Measurements from ENCODE around the gene GALNT2.

Gene GALNT2

DNA sequence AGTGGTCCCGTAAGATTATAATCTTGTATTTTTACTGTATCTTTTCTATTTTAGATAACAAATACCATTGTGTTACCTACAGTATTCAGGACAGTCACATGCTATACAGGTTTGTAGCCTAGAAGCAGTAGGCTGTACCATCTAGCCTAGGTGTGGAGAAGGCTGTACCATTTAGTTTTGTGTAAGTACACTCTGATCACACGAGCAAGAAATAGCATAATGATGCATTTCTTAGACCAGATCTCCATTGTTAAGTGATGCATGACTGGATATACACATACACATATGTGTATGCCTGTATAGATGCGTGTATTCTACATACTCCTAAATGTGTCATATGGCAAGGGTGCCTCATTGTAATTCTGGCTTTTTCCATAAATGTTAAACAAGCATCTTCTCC is 33.9 kb downstream of the GALNT2 start:
- no peaks in the 10 kb centered on the region for H3K36me3 ChIP-seq (ENCODE audit: control insufficient read depth in 1 of 2, insufficient read depth in 2 of 2, low read length in 2 of 2)
- no peak overlapping the region for H3K27ac ChIP-seq (ENCODE audit: low read depth, low read length)
- no peaks in the 10 kb centered on the region for H3K27me3 ChIP-seq (ENCODE audit: control insufficient read depth in 1 of 2, insufficient read depth in 2 of 2, low read length in 2 of 2)
- no peak overlapping the region for H3K4me3 ChIP-seq (ENCODE audit: low read depth in 1 of 2, low read length in 2 of 2)
- peaks cover 27 to 31% of the 10 kb centered on the region in 2 donors for H3K4me1 ChIP-seq (ENCODE audit: control insufficient read depth in 1 of 2, insufficient read depth in 2 of 2, low read length in 2 of 2)
- H3K9me3 ChIP-seq (ENCODE audit: control insufficient read depth in 1 of 2, low read length in 2 of 2) = no peaks in the 10 kb centered on the region
- no peak overlapping the region for H3K9ac ChIP-seq (ENCODE audit: low read depth in 1 of 2, low read length in 2 of 2)

DNA sequence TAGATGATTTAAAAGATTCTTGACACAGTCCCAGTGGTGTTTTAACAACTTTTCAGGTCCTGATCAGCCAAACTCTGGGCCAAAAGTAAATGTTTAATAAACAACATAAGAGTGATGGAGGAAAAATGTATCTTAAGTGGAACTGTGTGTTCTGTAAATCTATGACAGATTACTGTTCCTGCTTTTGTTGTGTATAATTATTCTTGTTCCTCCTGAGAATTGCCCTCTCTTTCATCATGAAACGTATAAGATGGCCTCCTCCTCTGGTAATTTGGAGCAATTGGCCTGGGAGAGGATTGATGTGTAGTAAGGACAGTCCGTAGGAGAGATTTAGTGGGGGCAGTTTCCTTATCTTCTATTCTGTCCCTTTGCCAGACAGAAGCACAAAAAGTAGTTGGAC is 34.5 kb downstream of the GALNT2 start:
- H3K4me3 ChIP-seq (ENCODE audit: low read depth in 1 of 2, low read length in 2 of 2) = no peak overlapping the region
- H3K27me3 ChIP-seq (ENCODE audit: control insufficient read depth in 1 of 2, insufficient read depth in 2 of 2, low read length in 2 of 2) = no peaks in the 10 kb centered on the region
- no peak overlapping the region for H3K27ac ChIP-seq (ENCODE audit: low read depth, low read length)
- H3K4me1 ChIP-seq (ENCODE audit: control insufficient read depth in 1 of 2, insufficient read depth in 2 of 2, low read length in 2 of 2) = peaks cover 33 to 37% of the 10 kb centered on the region in 2 donors
- no peaks in the 10 kb centered on the region for H3K36me3 ChIP-seq (ENCODE audit: control insufficient read depth in 1 of 2, insufficient read depth in 2 of 2, low read length in 2 of 2)
- H3K9me3 ChIP-seq (ENCODE audit: control insufficient read depth in 1 of 2, low read length in 2 of 2) = no peaks in the 10 kb centered on the region
- H3K9ac ChIP-seq (ENCODE audit: low read depth in 1 of 2, low read length in 2 of 2) = no peak overlapping the region

DNA sequence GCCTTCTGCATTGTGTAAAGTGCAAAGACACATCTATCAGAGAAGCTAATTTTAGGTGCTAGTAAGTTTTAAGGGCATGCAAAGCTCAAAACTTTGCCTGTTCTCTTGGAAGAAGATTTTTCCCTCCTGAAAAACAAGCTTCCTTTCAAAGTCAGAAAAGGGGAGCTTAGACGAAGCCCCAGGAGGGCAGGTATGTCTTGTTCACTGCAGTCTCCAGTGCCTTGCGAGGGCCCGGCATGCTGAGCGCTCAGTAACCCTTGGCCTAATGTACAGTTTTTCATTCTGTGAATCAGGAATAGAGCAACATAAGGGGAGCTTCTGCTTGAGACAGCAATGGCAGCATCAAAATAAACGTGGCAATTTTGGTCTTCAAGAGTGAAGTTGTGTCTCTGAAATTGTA is 35.0 kb downstream of the GALNT2 start:
- Histone ChIP-seq H3K9me3 (ENCODE audit: control insufficient read depth in 1 of 2, low read length in 2 of 2) (no peaks in the 10 kb centered on the region), H3K27me3 (ENCODE audit: control insufficient read depth in 1 of 2, insufficient read depth in 2 of 2, low read length in 2 of 2) (no peaks in the 10 kb centered on the region), H3K36me3 (ENCODE audit: control insufficient read depth in 1 of 2, insufficient read depth in 2 of 2, low read length in 2 of 2) (no peaks in the 10 kb centered on the region), H3K9ac (ENCODE audit: low read depth in 1 of 2, low read length in 2 of 2) (no peak overlapping the region), H3K4me1 (ENCODE audit: control insufficient read depth in 1 of 2, insufficient read depth in 2 of 2, low read length in 2 of 2) (peaks cover 37 to 41% of the 10 kb centered on the region in 2 donors), H3K27ac (ENCODE audit: low read depth, low read length) (no peak overlapping the region), H3K4me3 (ENCODE audit: low read depth in 1 of 2, low read length in 2 of 2) (no peak overlapping the region)

DNA sequence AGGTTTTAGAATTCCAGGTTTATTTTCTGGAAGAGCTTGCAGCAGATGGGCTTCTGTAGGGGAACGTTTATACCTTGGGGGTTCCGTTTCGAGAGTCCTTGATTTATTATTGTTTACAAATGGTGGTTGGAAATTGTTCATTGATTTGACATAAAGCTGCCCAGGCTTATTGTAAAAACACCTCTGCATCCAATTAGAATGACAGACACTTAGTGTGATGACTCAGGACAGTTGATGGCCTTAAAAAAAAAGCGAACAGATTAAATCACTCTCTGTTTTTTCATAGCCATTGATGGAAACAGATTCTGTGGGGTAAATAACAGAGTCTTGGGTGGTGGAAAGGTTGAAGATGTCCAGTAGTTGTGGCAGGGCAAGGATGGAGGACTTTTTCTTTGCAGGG is 35.4 kb downstream of the GALNT2 start:
- Histone ChIP-seq H3K27ac (ENCODE audit: low read depth, low read length) (no peak overlapping the region), H3K27me3 (ENCODE audit: control insufficient read depth in 1 of 2, insufficient read depth in 2 of 2, low read length in 2 of 2) (no peaks in the 10 kb centered on the region), H3K9me3 (ENCODE audit: control insufficient read depth in 1 of 2, low read length in 2 of 2) (no peaks in the 10 kb centered on the region), H3K4me3 (ENCODE audit: low read depth in 1 of 2, low read length in 2 of 2) (no peak overlapping the region), H3K4me1 (ENCODE audit: control insufficient read depth in 1 of 2, insufficient read depth in 2 of 2, low read length in 2 of 2) (peaks cover 37 to 41% of the 10 kb centered on the region in 2 donors), H3K36me3 (ENCODE audit: control insufficient read depth in 1 of 2, insufficient read depth in 2 of 2, low read length in 2 of 2) (no peaks in the 10 kb centered on the region), H3K9ac (ENCODE audit: low read depth in 1 of 2, low read length in 2 of 2) (no peak overlapping the region)

DNA sequence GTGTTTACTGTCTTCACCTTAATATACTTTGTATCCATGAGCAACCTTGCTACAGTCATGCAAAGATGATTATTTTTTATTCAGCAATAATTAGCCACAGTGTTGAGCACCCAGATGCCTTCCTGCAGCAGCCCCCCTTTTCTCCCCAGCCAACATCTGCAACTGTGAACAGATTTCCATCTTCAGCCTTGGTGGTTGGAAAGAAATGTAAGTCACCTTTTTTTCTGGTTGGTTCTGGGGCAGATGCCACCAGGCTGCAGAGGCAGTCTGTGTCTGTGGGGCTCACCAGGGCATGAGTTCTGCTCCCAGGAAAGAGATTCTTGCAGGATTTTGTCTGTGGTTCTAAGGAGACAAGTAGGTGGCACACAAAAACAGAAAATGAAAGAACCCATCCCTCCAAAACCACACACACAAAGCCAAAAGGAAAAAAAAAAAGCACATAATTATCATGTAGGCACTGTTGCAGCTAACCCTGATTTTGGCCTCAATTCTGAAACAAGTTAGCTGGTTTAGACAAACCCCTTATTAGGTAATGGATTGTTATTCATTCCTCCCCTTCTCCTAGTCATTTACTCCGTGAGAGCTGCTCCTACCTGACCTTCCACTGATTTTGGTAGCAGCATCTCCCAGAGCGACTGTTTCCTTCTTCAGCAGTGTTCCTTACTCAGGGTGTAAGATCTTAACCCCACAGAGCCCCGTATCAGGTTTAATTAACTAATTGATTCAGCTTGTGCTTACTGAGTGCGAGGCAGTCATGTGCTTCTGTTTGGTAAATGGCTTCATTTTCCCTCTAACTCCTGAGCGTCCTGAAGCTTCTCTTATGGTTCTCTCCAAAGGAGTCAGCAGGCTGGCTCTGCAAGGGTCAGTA is 36.5 kb downstream of the GALNT2 start:
- Histone ChIP-seq H3K9me3 (ENCODE audit: control insufficient read depth in 1 of 2, low read length in 2 of 2) (no peaks in the 10 kb centered on the region), H3K27ac (ENCODE audit: low read depth, low read length) (no peak overlapping the region), H3K9ac (ENCODE audit: low read depth in 1 of 2, low read length in 2 of 2) (no peak overlapping the region), H3K27me3 (ENCODE audit: control insufficient read depth in 1 of 2, insufficient read depth in 2 of 2, low read length in 2 of 2) (no peaks in the 10 kb centered on the region), H3K36me3 (ENCODE audit: control insufficient read depth in 1 of 2, insufficient read depth in 2 of 2, low read length in 2 of 2) (no peaks in the 10 kb centered on the region), H3K4me3 (ENCODE audit: low read depth in 1 of 2, low read length in 2 of 2) (no peak overlapping the region), H3K4me1 (ENCODE audit: control insufficient read depth in 1 of 2, insufficient read depth in 2 of 2, low read length in 2 of 2) (peaks cover 37 to 41% of the 10 kb centered on the region in 2 donors)

DNA sequence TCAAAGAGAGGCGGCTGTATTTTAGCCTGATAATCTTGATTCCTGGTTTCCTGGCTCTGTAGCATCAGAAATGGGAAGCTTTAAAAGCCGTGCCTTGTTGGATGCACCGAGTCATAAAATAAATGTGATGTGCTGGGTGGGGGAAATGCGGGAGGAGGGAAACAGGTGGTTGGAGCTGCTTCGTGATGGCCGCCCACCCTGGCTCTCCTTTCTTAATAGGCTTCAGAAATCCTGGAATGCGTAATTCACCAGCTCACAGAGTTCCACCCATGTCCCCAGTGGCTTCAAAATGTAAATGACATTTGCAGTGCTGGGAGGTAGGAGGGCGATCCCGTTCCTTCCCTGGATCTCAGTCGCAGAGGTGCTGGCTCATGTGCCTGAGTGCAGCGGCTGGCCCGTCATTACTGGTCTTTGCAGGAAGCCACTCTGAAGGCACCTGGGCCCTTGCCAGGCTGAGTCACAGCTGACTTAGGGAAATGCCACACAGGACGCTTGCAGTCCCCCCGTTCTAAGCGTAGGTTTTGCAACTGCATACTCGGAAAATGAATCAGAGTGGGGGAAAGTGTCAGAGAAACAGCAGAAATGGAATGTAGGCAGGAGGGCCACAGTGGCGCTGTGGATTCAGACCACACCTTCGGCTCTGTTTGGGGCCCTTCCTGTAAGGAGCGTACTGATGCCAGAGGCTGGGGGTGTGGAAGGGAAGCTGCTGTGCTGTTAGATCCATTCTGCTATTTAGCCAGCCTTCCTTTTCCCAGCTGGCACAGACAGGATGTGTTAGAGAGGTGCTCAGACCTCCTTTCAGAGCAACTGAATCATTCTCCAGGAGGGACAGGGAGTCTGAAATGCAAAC is 37.6 kb downstream of the GALNT2 start:
- H3K4me1 ChIP-seq (ENCODE audit: control insufficient read depth in 1 of 2, insufficient read depth in 2 of 2, low read length in 2 of 2) = peaks cover 38 to 41% of the 10 kb centered on the region in 2 donors
- peak overlapping the region; percentile 47 for H3K27ac ChIP-seq (ENCODE audit: low read depth, low read length)
- no peaks in the 10 kb centered on the region for H3K27me3 ChIP-seq (ENCODE audit: control insufficient read depth in 1 of 2, insufficient read depth in 2 of 2, low read length in 2 of 2)
- peak overlapping the region in 1 of 2 donors; percentile 4 for H3K9ac ChIP-seq (ENCODE audit: low read depth in 1 of 2, low read length in 2 of 2)
- no peaks in the 10 kb centered on the region for H3K36me3 ChIP-seq (ENCODE audit: control insufficient read depth in 1 of 2, insufficient read depth in 2 of 2, low read length in 2 of 2)
- no peaks in the 10 kb centered on the region for H3K9me3 ChIP-seq (ENCODE audit: control insufficient read depth in 1 of 2, low read length in 2 of 2)
- H3K4me3 ChIP-seq (ENCODE audit: low read depth in 1 of 2, low read length in 2 of 2) = peak overlapping the region; percentile 49 to 53

DNA sequence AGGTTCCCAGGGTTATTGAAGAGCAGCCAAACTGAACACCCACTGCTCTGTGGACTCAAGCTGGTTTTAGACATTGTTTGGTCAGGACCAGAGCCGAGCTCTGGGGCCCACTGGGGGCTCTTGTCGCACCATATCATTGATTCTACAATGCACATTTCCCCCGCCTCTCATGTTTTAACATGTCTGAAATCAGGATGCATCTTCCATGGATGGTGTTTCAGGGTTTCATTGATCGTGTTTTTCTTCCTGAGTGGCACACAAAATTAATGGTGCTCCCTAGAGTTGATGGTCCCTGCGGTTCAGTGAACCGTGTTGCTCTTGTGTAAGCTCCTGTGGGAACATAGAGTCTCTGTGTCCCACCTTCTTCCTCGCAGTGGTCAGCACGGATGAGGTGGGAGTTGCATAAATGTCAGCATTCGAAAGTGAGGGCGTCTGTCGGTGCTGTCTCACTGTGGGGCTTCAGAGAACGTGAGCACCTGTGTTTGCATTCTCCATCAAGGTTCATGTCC is 38.3 kb downstream of the GALNT2 start:
- no peaks in the 10 kb centered on the region for H3K36me3 ChIP-seq (ENCODE audit: control insufficient read depth in 1 of 2, insufficient read depth in 2 of 2, low read length in 2 of 2)
- H3K4me1 ChIP-seq (ENCODE audit: control insufficient read depth in 1 of 2, insufficient read depth in 2 of 2, low read length in 2 of 2) = peaks cover 44 to 46% of the 10 kb centered on the region in 2 donors
- no peaks in the 10 kb centered on the region for H3K9me3 ChIP-seq (ENCODE audit: control insufficient read depth in 1 of 2, low read length in 2 of 2)
- H3K4me3 ChIP-seq (ENCODE audit: low read depth in 1 of 2, low read length in 2 of 2) = peak overlapping the region; percentile 49 to 53
- H3K27me3 ChIP-seq (ENCODE audit: control insufficient read depth in 1 of 2, insufficient read depth in 2 of 2, low read length in 2 of 2) = no peaks in the 10 kb centered on the region
- no peak overlapping the region for H3K9ac ChIP-seq (ENCODE audit: low read depth in 1 of 2, low read length in 2 of 2)
- H3K27ac ChIP-seq (ENCODE audit: low read depth, low read length) = peak overlapping the region; percentile 47

DNA sequence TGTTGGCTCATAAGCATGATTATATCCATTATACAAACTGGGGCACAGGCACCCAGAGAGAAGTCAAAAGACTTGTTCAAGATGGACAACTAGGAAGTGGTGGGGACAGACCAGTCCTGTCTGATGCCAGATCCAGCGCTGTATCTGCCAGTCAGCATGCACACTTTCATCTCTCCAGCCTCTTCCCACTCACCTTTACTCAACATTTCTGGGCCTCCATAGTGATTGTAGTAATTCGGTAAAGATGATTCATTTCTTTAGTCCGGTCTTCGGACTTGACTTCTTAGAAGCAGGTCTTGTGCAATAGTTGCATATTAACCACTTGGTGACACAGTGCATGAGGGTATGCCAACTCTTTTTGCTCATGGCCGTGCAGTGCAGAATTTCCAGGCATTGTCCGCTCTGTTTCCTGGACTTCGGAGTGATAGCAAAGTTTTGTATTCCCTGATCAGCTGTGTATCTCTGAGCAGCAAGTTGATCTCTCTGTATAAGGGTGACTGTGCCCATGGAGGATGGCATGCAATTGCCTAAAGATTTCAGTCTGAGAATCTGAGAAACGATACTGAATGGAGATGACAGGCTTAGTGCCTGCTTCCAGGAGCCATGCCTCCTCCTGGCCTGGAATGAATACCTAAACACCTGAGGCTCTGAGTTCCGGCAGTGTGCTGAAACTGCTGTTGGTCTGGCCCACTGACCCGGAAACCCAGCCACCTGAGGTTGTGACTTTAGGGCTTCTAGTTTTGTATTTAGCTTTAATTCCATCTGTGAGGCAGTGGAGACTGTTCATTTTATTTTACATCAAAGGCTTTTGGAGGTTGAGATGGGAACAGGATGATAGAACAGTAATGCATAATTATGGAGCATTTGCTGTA is 39.0 kb downstream of the GALNT2 start:
- Histone ChIP-seq H3K4me1 (ENCODE audit: control insufficient read depth in 1 of 2, insufficient read depth in 2 of 2, low read length in 2 of 2) (peaks cover 50 to 53% of the 10 kb centered on the region in 2 donors), H3K36me3 (ENCODE audit: control insufficient read depth in 1 of 2, insufficient read depth in 2 of 2, low read length in 2 of 2) (peaks cover 0 to 1% of the 10 kb centered on the region in 2 donors), H3K27me3 (ENCODE audit: control insufficient read depth in 1 of 2, insufficient read depth in 2 of 2, low read length in 2 of 2) (no peaks in the 10 kb centered on the region), H3K9me3 (ENCODE audit: control insufficient read depth in 1 of 2, low read length in 2 of 2) (no peaks in the 10 kb centered on the region), H3K27ac (ENCODE audit: low read depth, low read length) (no peak overlapping the region), H3K4me3 (ENCODE audit: low read depth in 1 of 2, low read length in 2 of 2) (peak overlapping the region; percentile 20 to 51), H3K9ac (ENCODE audit: low read depth in 1 of 2, low read length in 2 of 2) (peak overlapping the region in 1 of 2 donors; percentile 13)

DNA sequence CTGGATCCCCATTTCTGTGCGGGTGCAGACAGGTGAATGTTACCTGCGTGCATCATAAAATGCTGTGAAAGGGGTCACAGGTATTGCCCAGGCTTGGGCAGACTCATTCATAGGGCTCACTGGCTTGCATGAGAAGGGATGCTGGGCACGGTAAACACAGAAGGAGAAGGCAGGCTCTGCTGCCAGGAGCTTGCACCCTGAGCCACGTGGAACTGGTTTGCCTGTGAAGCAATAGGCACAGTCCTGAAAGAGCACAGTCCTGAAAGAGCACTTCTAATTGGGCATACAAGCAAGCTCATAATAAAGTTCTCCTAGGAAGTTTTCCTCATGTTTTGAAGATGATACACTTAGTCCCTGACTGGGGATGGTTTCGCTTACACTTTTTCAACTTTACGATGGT is 40.9 kb downstream of the GALNT2 start:
- Histone ChIP-seq H3K27me3 (ENCODE audit: control insufficient read depth in 1 of 2, insufficient read depth in 2 of 2, low read length in 2 of 2) (no peaks in the 10 kb centered on the region), H3K4me1 (ENCODE audit: control insufficient read depth in 1 of 2, insufficient read depth in 2 of 2, low read length in 2 of 2) (peaks cover 56 to 71% of the 10 kb centered on the region in 2 donors), H3K27ac (ENCODE audit: low read depth, low read length) (no peak overlapping the region)

More for the DNA sequence above, 40.9 kb downstream of the GALNT2 start:
- Histone ChIP-seq H3K4me3 (ENCODE audit: low read depth in 1 of 2, low read length in 2 of 2) (no peak overlapping the region), H3K9ac (ENCODE audit: low read depth in 1 of 2, low read length in 2 of 2) (no peak overlapping the region), H3K9me3 (ENCODE audit: control insufficient read depth in 1 of 2, low read length in 2 of 2) (no peaks in the 10 kb centered on the region), H3K36me3 (ENCODE audit: control insufficient read depth in 1 of 2, insufficient read depth in 2 of 2, low read length in 2 of 2) (peaks cover 0 to 4% of the 10 kb centered on the region in 2 donors)
